Lower lobe of right lung (tissue), 2 donors: ENCODE data around the gene PITPNM3. TPM values are rescaled to one million over a fixed set of nuclear protein-coding genes. Genes with fewer than 3 reads are reported as not detected.

Experiments
- ATAC-seq, 2 donors: fragments of 200-7000 bp; cut with Tn5 transposase; one replicate each; pipeline ENCODE4 v1.9.1; 2020 to 2022; ENCODE audit warnings: mild to moderate bottlenecking in 2 of 2, moderate library complexity in 2 of 2
- DNase-seq: peaks from one replicate; pipeline ENCODE4 v3.0.0-alpha.2; 2020
- H3K27ac ChIP-seq: fragments of 200-600 bp; one replicate; pipeline ENCODE4 v1.8.0; 2022
- H3K27me3 ChIP-seq: fragments of 200-600 bp; one replicate; pipeline ENCODE4 v1.8.0; 2022; ENCODE audit warnings: low read depth
- H3K36me3 ChIP-seq: fragments of 200-600 bp; one replicate; pipeline ENCODE4 v1.8.0; 2022; ENCODE audit warnings: mild to moderate bottlenecking
- H3K4me1 ChIP-seq: fragments of 200-600 bp; one replicate; pipeline ENCODE4 v1.8.0; 2022
- H3K4me3 ChIP-seq: fragments of 200-600 bp; one replicate; pipeline ENCODE4 v1.8.0; 2022; ENCODE audit warnings: mild to moderate bottlenecking
- H3K9me3 ChIP-seq: fragments of 200-600 bp; one replicate; pipeline ENCODE4 v1.8.0; 2022
- CTCF ChIP-seq: fragments of 200-600 bp; IDR thresholded peaks from one replicate; pipeline ENCODE4 v1.8.0; 2022; ENCODE audit warnings: antibody characterized with exemption, mild to moderate bottlenecking
- intact Hi-C: fragments of 100-400 bp; cut with DNase I; formaldehyde crosslinking; loops from one replicate; pipeline ENCODE4 v1.11.0; 2022
- total RNA-seq: library from RNA; stranded (reverse); fragmentation: NEBNext Ultra II Directional; extraction: Animal tissue kit (Norgen Biotek cat#: 25700); gene quantifications from one replicate; pipeline ENCODE4 v1.2.1, GENCODE V29; 2021
- donor health status: DM: no; HTN: yes; CAD: no; lungs with severe emphysema.

The PITPNM3 gene
- total RNA-seq, 1 donor from 2014 or later, result 12.3 TPM

GRCh38 chr17:6494239-6494941 is 62.0 kb downstream of the PITPNM3 start:
- Histone ChIP-seq H3K27me3 (peaks cover 5% of the 10 kb centered on the region), H3K4me3 (no peak overlapping the region), H3K36me3 (no peaks in the 10 kb centered on the region), H3K4me1 (no peaks in the 10 kb centered on the region), H3K27ac (no peak overlapping the region), H3K9me3 (no peaks in the 10 kb centered on the region)
- no peak for TF ChIP-seq CTCF
- intact Hi-C loops, result no loop called here
- DNase-seq (peak; percentile 44), ATAC-seq (peak; percentile 80 to 81)

GRCh38 chr17:6492892-6493674 is 63.3 kb downstream of the PITPNM3 start:
- ATAC-seq (peak in 1 of 2 donors; percentile 18), DNase-seq (no peak)
- no peaks in the 10 kb centered on the region for H3K9me3 ChIP-seq
- peaks cover 5% of the 10 kb centered on the region for H3K27me3 ChIP-seq
- TF ChIP-seq CTCF, result no peak
- H3K36me3 ChIP-seq, result no peaks in the 10 kb centered on the region
- H3K27ac ChIP-seq, result no peak overlapping the region
- H3K4me1 ChIP-seq, result no peaks in the 10 kb centered on the region
- no peak overlapping the region for H3K4me3 ChIP-seq
- intact Hi-C loops, result no loop called here

- Histone ChIP-seq H3K27ac (no peak overlapping the region), H3K4me3 (no peak overlapping the region), H3K36me3 (no peaks in the 10 kb centered on the region), H3K9me3 (no peaks in the 10 kb centered on the region), H3K27me3 (no peaks in the 10 kb centered on the region), H3K4me1 (no peaks in the 10 kb centered on the region)
- DNase-seq (peak; percentile 14), ATAC-seq (no peak)
- no peak for TF ChIP-seq CTCF
- intact Hi-C loops, result no loop called here
Observed at GRCh38 chr17:6491071-6491700, 65.2 kb downstream of the PITPNM3 start.

GRCh38 chr17:6489016-6489550 is 67.3 kb downstream of the PITPNM3 start:
- Histone ChIP-seq H3K27ac (no peak overlapping the region), H3K27me3 (no peaks in the 10 kb centered on the region), H3K36me3 (no peaks in the 10 kb centered on the region), H3K4me3 (no peak overlapping the region), H3K9me3 (no peaks in the 10 kb centered on the region), H3K4me1 (no peaks in the 10 kb centered on the region)
- ATAC-seq (no peak), DNase-seq (peak; percentile 12)
- TF ChIP-seq CTCF, result no peak
- intact Hi-C loops, result no loop called here

- ATAC-seq (no peak), DNase-seq (no peak)
- intact Hi-C loops, result no loop called here
- Histone ChIP-seq H3K27me3 (no peaks in the 10 kb centered on the region), H3K27ac (no peak overlapping the region), H3K4me1 (no peaks in the 10 kb centered on the region), H3K9me3 (no peaks in the 10 kb centered on the region), H3K4me3 (no peak overlapping the region), H3K36me3 (no peaks in the 10 kb centered on the region)
- no peak for TF ChIP-seq CTCF
Observed at GRCh38 chr17:6488008-6488539, 68.3 kb downstream of the PITPNM3 start.
